ENCODE results near the gene SLC45A1.

Gene SLC45A1

GRCh38 chr1:8356256-8357209 lies 38.6 kb downstream of the SLC45A1 start:
- DNase-seq = no peak

- DNase-seq = no peak
These were observed 39.6 kb downstream of the SLC45A1 start for GRCh38 chr1:8357329-8358101.

- no peak for DNase-seq
These were observed 40.5 kb downstream of the SLC45A1 start for GRCh38 chr1:8358241-8358896.

GRCh38 chr1:8358897-8359616 lies 41.1 kb downstream of the SLC45A1 start:
- no peak for DNase-seq

- DNase-seq = no peak
These were observed 41.9 kb downstream of the SLC45A1 start for GRCh38 chr1:8359617-8360481.

- DNase-seq = no peak
These were observed 42.7 kb downstream of the SLC45A1 start for GRCh38 chr1:8360493-8361197.

GRCh38 chr1:8361198-8361849 lies 43.4 kb downstream of the SLC45A1 start:
- DNase-seq = no peak

- DNase-seq = no peak
These were observed 44.8 kb downstream of the SLC45A1 start for GRCh38 chr1:8362701-8363101.

GRCh38 chr1:8363186-8363766 lies 45.4 kb downstream of the SLC45A1 start:
- no peak for DNase-seq

GRCh38 chr1:8363767-8364301 lies 45.9 kb downstream of the SLC45A1 start:
- no peak for DNase-seq

- DNase-seq = no peak
These were observed 46.9 kb downstream of the SLC45A1 start for GRCh38 chr1:8364528-8365442.

- DNase-seq = no peak
These were observed 47.9 kb downstream of the SLC45A1 start for GRCh38 chr1:8365661-8366362.

- DNase-seq = no peak
These were observed 49.8 kb downstream of the SLC45A1 start for GRCh38 chr1:8367571-8368194.

GRCh38 chr1:8368956-8369639 lies 51.2 kb downstream of the SLC45A1 start:
- DNase-seq = no peak

GRCh38 chr1:8370046-8370881 lies 52.4 kb downstream of the SLC45A1 start:
- DNase-seq = no peak

GRCh38 chr1:8370905-8371315 lies 53.0 kb downstream of the SLC45A1 start:
- no peak for DNase-seq
